ENCODE data around the gene ZFP14. TPM values are rescaled to one million over a fixed set of nuclear protein-coding genes. Genes with fewer than 3 reads are reported as not detected.
A peak's percentile ranks its signal among the peaks of the same experiment; 100 is the strongest.

ZFP14 gene
- total RNA-seq, result 4.4 TPM

GRCh38 chr19:36378625-36379509 is at the start of gene ZFP14:
TSS of gene ZFP14 (minus strand) at chr19:36379201. CDS start at chr19:36367892, 11,309 bp downstream.
- peaks cover 17% of the 10 kb centered on the region for H3K4me1 ChIP-seq (ENCODE audit: insufficient read depth, low read length)
- no peaks in the 10 kb centered on the region for H3K27me3 ChIP-seq (ENCODE audit: insufficient read depth, low read length)
- H3K4me3 ChIP-seq (ENCODE audit: low read length), result peak within 1 kb of the TSS; percentile 84
- no peaks in the 10 kb centered on the region for H3K9me3 ChIP-seq (ENCODE audit: low read depth, low read length)

- peaks cover 29% of the 10 kb centered on the region for H3K27me3 ChIP-seq (ENCODE audit: insufficient read depth, low read length)
- H3K9me3 ChIP-seq (ENCODE audit: low read depth, low read length), result no peaks in the 10 kb centered on the region
- H3K4me3 ChIP-seq (ENCODE audit: low read length), result no peak overlapping the region
- H3K4me1 ChIP-seq (ENCODE audit: insufficient read depth, low read length), result peaks cover 6% of the 10 kb centered on the region
Observed at GRCh38 chr19:36423925-36424324, 44.9 kb upstream of the ZFP14 start.

- peaks cover 29% of the 10 kb centered on the region for H3K27me3 ChIP-seq (ENCODE audit: insufficient read depth, low read length)
- H3K9me3 ChIP-seq (ENCODE audit: low read depth, low read length), result no peaks in the 10 kb centered on the region
- H3K4me3 ChIP-seq (ENCODE audit: low read length), result no peak overlapping the region
- H3K4me1 ChIP-seq (ENCODE audit: insufficient read depth, low read length), result peaks cover 17% of the 10 kb centered on the region
Observed at GRCh38 chr19:36421749-36422481, 42.9 kb upstream of the ZFP14 start.

GRCh38 chr19:36420961-36421748 is 42.2 kb upstream of the ZFP14 start:
- Histone ChIP-seq H3K4me1 (ENCODE audit: insufficient read depth, low read length) (peaks cover 17% of the 10 kb centered on the region), H3K27me3 (ENCODE audit: insufficient read depth, low read length) (peaks cover 29% of the 10 kb centered on the region), H3K4me3 (ENCODE audit: low read length) (no peak overlapping the region), H3K9me3 (ENCODE audit: low read depth, low read length) (no peaks in the 10 kb centered on the region)

DNA sequence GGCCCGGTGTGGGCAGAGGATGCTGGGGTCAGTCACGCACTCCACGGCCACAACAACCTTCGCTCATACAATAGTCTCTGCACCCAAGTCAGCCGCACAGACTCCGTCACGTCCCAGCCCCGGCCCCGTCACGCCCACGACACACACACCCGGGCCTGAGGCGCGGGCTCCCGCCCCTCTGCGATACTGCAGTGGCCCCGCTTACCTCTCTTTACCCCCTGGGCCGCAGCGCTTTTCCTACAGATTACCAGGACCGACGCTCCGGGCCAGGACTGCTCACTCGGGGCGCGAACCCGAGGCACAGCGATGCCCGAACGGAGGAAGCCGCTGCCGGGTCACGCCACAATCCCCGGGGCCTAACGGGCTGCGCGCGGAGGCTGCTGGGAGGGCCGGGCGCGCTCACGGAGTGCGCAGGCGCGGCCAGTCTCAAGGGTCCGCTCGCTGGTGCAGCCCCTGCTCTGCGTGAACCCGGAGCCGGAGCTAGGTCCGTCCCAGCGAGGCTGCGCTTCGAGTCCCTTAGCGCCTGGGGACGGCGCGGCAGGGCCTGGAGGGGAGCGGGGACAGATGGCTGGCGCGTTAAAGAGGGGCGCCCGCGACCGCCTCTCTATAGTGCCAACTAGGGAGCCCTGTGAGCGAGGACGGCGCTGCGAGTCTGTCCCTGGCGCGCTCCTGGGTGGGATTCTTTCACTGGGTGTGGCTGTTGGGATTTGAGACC is 39.4 kb upstream of the ZFP14 start, which contains the start of gene ZFP82:
TSS of gene ZFP82 (minus strand) at position 358 of the 715 bp plus-strand sequence. CDS start 8,855 bp downstream, outside the sequence.
- Histone ChIP-seq H3K9me3 (ENCODE audit: low read depth, low read length) (no peaks in the 10 kb centered on the region), H3K4me1 (ENCODE audit: insufficient read depth, low read length) (peaks cover 17% of the 10 kb centered on the region), H3K27me3 (ENCODE audit: insufficient read depth, low read length) (peaks cover 29% of the 10 kb centered on the region), H3K4me3 (ENCODE audit: low read length) (peak within 1 kb of the TSS; percentile 75)

DNA sequence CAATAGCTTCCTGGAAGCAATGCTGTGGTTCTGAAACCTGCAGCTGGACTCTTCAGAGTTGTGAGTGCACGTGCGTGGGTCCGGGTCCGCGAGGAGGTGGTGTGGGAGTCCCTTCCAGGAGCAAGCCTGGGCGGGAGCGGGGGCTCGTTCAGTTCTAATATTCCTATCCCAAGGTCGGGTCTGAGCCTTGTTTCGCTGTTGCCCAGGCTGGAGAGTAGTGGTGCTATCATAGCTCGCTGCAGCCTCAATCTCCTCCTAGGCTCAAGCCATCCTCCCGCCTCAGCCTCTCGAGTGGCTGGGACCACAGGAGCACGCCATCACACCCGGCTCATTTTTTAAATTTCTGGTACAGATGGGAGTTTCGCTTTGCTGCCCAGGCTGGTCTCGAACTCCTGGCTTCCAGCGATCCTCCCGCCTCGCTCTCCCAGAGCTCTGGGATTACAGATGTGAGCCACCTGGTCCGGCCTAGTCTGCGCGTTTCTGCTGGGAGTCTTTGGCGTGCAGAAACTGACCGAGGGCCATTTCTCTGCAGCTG is 38.8 kb upstream of the ZFP14 start:
- Histone ChIP-seq H3K4me1 (ENCODE audit: insufficient read depth, low read length) (peaks cover 17% of the 10 kb centered on the region), H3K4me3 (ENCODE audit: low read length) (peak overlapping the region; percentile 75), H3K9me3 (ENCODE audit: low read depth, low read length) (peaks cover under 1% of the 10 kb centered on the region)

DNA sequence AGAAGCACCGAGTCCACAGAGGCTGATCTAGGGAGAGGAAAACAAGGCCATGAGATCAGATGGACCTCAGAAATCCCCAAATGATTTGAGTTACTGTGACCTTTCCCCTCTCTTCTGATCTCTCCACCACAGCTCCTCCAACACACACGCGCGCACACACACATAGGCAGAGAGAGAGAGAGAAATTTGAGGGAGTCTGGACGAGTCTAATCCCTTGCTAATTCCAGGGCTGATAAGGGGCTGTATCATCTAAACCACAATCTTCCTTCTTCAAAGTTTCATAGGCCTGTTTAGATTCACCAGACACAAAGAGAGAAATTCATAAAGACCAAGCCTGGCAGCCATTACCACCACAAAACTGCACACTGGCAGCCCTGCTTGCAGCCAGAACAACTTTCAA is 30.8 kb upstream of the ZFP14 start:
- Histone ChIP-seq H3K27me3 (ENCODE audit: insufficient read depth, low read length) (no peaks in the 10 kb centered on the region), H3K4me1 (ENCODE audit: insufficient read depth, low read length) (no peaks in the 10 kb centered on the region), H3K4me3 (ENCODE audit: low read length) (no peak overlapping the region), H3K9me3 (ENCODE audit: low read depth, low read length) (peaks cover 26% of the 10 kb centered on the region)

More for the DNA sequence above, 38.8 kb upstream of the ZFP14 start:
- H3K27me3 ChIP-seq (ENCODE audit: insufficient read depth, low read length), result peaks cover 26% of the 10 kb centered on the region

GRCh38 chr19:36408101-36408500 is 29.1 kb upstream of the ZFP14 start:
- no peak overlapping the region for H3K4me3 ChIP-seq (ENCODE audit: low read length)
- H3K27me3 ChIP-seq (ENCODE audit: insufficient read depth, low read length), result no peaks in the 10 kb centered on the region
- H3K4me1 ChIP-seq (ENCODE audit: insufficient read depth, low read length), result no peaks in the 10 kb centered on the region
- peaks cover 26% of the 10 kb centered on the region for H3K9me3 ChIP-seq (ENCODE audit: low read depth, low read length)

GRCh38 chr19:36404498-36404897 is 25.5 kb upstream of the ZFP14 start:
- no peaks in the 10 kb centered on the region for H3K27me3 ChIP-seq (ENCODE audit: insufficient read depth, low read length)
- peaks cover 32% of the 10 kb centered on the region for H3K9me3 ChIP-seq (ENCODE audit: low read depth, low read length)
- no peak overlapping the region for H3K4me3 ChIP-seq (ENCODE audit: low read length)

DNA sequence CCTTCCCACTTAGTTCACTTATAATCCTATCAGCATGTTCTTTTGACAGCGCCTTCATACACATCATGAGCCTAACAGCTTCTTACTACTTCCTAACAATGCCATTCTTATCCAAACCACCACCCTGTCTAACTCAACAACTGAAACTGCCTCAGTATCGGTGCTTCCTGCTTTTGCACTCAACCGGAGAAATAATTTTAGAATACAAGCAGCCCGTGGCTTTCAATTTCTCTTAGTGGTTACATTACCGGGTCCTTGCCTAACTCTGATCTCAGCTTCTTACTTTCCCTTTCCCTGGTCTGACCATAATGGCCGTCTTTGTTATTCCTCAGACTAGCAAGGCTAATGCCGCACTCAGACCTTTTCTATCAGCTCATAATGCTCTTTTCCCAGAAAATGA is 22.5 kb upstream of the ZFP14 start:
- Histone ChIP-seq H3K4me1 (ENCODE audit: insufficient read depth, low read length) (peaks cover 5% of the 10 kb centered on the region), H3K4me3 (ENCODE audit: low read length) (no peak overlapping the region), H3K27me3 (ENCODE audit: insufficient read depth, low read length) (no peaks in the 10 kb centered on the region), H3K9me3 (ENCODE audit: low read depth, low read length) (peaks cover 25% of the 10 kb centered on the region)

More at GRCh38 chr19:36404498-36404897, 25.5 kb upstream of the ZFP14 start:
- peaks cover 5% of the 10 kb centered on the region for H3K4me1 ChIP-seq (ENCODE audit: insufficient read depth, low read length)

DNA sequence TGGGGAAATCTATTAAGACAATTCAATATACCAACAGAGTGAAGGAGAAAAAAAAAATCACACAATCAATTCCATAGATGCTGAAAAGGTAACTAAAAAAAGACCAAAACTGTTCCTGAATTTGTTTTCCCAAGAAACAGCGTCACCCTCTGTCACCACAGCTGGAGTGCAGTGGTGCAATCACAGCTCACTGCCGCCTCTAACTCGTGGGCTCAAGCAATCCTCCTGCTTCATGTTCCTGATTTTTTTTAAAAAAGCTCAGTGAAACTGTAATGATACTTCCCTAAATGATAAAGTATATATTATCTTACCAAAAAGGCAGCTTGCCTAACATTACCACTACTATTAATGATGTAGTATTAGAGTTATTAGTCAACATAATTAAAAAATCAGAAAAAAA is 19.6 kb upstream of the ZFP14 start:
- no peak overlapping the region for H3K4me3 ChIP-seq (ENCODE audit: low read length)
- H3K27me3 ChIP-seq (ENCODE audit: insufficient read depth, low read length), result no peaks in the 10 kb centered on the region
- H3K4me1 ChIP-seq (ENCODE audit: insufficient read depth, low read length), result peaks cover 5% of the 10 kb centered on the region
- peaks cover 38% of the 10 kb centered on the region for H3K9me3 ChIP-seq (ENCODE audit: low read depth, low read length)

DNA sequence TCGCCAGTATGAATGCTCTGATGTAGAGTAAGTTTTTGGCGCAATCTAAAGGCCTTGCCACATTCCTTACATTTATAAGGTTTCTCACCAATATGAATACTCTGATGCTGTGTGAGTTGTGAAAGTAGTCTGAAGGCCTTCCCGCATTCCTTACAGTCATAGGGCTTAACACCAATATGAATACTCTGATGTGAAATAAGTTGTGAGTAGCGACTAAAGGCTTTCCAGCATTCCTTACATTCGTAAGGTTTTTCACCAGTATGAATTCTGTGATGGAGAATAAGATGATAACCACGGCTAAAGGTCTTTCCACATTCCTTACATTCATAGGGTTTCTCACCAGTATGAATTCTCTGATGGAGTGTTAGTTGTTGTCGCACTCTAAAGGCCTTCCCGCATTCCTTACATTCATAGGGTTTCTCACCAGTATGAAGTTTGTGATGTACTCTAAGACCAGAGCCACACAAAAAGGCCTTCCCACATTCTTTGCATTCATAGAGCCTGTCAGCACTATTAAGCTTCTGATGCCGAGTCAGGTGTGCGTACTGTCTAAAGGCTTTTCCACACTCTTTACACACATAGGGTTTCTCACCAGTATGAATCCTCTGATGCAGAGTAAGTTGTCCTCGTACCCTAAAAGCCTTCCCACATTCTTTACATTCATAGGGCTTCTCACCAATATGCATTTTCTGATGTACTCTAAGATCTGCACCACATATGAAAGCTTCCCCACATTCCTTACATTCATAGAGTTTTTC is 14.1 kb upstream of the ZFP14 start:
- Histone ChIP-seq H3K9me3 (ENCODE audit: low read depth, low read length) (peaks cover 66% of the 10 kb centered on the region), H3K27me3 (ENCODE audit: insufficient read depth, low read length) (no peaks in the 10 kb centered on the region), H3K4me1 (ENCODE audit: insufficient read depth, low read length) (no peaks in the 10 kb centered on the region), H3K4me3 (ENCODE audit: low read length) (no peak overlapping the region)

- H3K4me1 ChIP-seq (ENCODE audit: insufficient read depth, low read length), result peaks cover 17% of the 10 kb centered on the region
- no peaks in the 10 kb centered on the region for H3K9me3 ChIP-seq (ENCODE audit: low read depth, low read length)
- H3K27me3 ChIP-seq (ENCODE audit: insufficient read depth, low read length), result no peaks in the 10 kb centered on the region
- H3K4me3 ChIP-seq (ENCODE audit: low read length), result peak overlapping the region; percentile 84
Observed at GRCh38 chr19:36379510-36379819, 464 bp upstream of the ZFP14 start.

Measured in mononuclear cell (primary cell).